ENCODE data around the gene OPRD1. TPM values are rescaled to one million over a fixed set of nuclear protein-coding genes. Genes with fewer than 3 reads are reported as not detected.
"Not testable (repeated sequence)": the region's sequence is repeated elsewhere in the genome, so short reads cannot be mapped to it uniquely, and the experiment has no call there.

Gene OPRD1
- total and polyA plus RNA-seq, 2 donors (not counting 1 experiment from before 2014, with no cell fraction given) = not detected

GRCh38 chr1:28845786-28846543 is 34.0 kb downstream of the OPRD1 start:
- CTCF ChIA-PET = interaction anchor here (0.6 to 0.9 kb wide), 2 partner anchors 60 to 186 kb away, joined by 4 to 5 read pairs; no protein-coding TSS in a partner anchor
- no peak for TF ChIP-seq CTCF (IDR thresholded peaks at IDR 0.05)
- no peak for TF ChIP-seq EZH2 (IDR thresholded peaks at IDR 0.05; ENCODE audit: borderline replicate concordance, insufficient read depth, low read depth, low read length, poor library complexity, severe bottlenecking)
- Mint-ChIP-seq H3K4me1 (peaks cover 8% of the 10 kb centered on the region), H3K27me3 (peaks cover 19% of the 10 kb centered on the region), H3K27ac (no peak overlapping the region), H3K4me3 (no peak overlapping the region), H3K9me3 (ENCODE audit: insufficient read depth) (no peaks in the 10 kb centered on the region)
- no peaks in the 10 kb centered on the region for H4K20me1 ChIP-seq (ENCODE audit: control insufficient read depth, insufficient read depth, low read length, poor library complexity, severe bottlenecking)
- no peaks in the 10 kb centered on the region for H3K27me3 ChIP-seq (replicated peaks in 1 of 4; ENCODE audit: control extremely low read depth in 1 of 4, control insufficient read depth in 3 of 4, insufficient read depth in 4 of 4, low read length in 3 of 4)
- intact Hi-C loops (cut with micrococcal nuclease) = no loop called here
- no peak overlapping the region for H3K4me3 ChIP-seq (ENCODE audit: control extremely low read depth in 1 of 5, extremely low read depth in 1 of 5, insufficient read depth in 1 of 5, low read depth in 2 of 5, low read length in 4 of 5)
- DNase-seq = no peak
- H3K79me2 ChIP-seq (ENCODE audit: control insufficient read depth, insufficient read depth, low read length) = no peaks in the 10 kb centered on the region
- peaks cover 0 to 6% of the 10 kb centered on the region in 2 donors for H3K4me1 ChIP-seq (ENCODE audit: control insufficient read depth in 2 of 2, insufficient read depth in 2 of 2, low read length in 2 of 2)
- no peak overlapping the region for H3K27ac ChIP-seq (ENCODE audit: low read length in 2 of 2)
- H3K36me3 ChIP-seq (replicated peaks in 1 of 2; ENCODE audit: control extremely low read depth in 1 of 2, control insufficient read depth in 1 of 2, extremely low read depth in 1 of 2, insufficient read depth in 2 of 2, low read length in 1 of 2) = no peaks in the 10 kb centered on the region
- H3K4me2 ChIP-seq (replicated peaks; ENCODE audit: low read depth, low read length, poor library complexity, severe bottlenecking) = no peak overlapping the region
- no peaks in the 10 kb centered on the region for H3K9me3 ChIP-seq (ENCODE audit: control extremely low read depth in 1 of 3, control insufficient read depth in 2 of 3, insufficient read depth in 1 of 3, low read length in 2 of 3)
- WGBS (ENCODE audit: insufficient coverage) = 60% methylated on average over 6 of the region's 8 CpGs
- peak overlapping the region; percentile 55 for H2AFZ ChIP-seq (ENCODE audit: insufficient read depth, low read depth, low read length, poor library complexity, severe bottlenecking)
- H3K9ac ChIP-seq (ENCODE audit: low read length) = no peak overlapping the region
- POLR2A ChIA-PET = interaction anchor here (0.7 kb wide), 1 partner anchor 141 kb away, joined by 4 read pairs; no protein-coding TSS in a partner anchor
- ATAC-seq (ENCODE audit: low read depth) = no peak

GRCh38 chr1:28847207-28847606 is 35.2 kb downstream of the OPRD1 start:
- peaks cover 24% of the 10 kb centered on the region for H3K27me3 Mint-ChIP-seq
- H3K36me3 ChIP-seq (replicated peaks in 1 of 2; ENCODE audit: control extremely low read depth in 1 of 2, control insufficient read depth in 1 of 2, extremely low read depth in 1 of 2, insufficient read depth in 2 of 2, low read length in 1 of 2); H3K4me3 ChIP-seq (ENCODE audit: control extremely low read depth in 1 of 5, extremely low read depth in 1 of 5, insufficient read depth in 1 of 5, low read depth in 2 of 5, low read length in 4 of 5); H3K4me3 Mint-ChIP-seq; CTCF ChIA-PET; H3K79me2 ChIP-seq (ENCODE audit: control insufficient read depth, insufficient read depth, low read length); H3K27ac Mint-ChIP-seq; H3K4me1 ChIP-seq (ENCODE audit: control insufficient read depth in 2 of 2, insufficient read depth in 2 of 2, low read length in 2 of 2); DNase-seq; POLR2A ChIA-PET; ATAC-seq (ENCODE audit: low read depth); H3K4me1 Mint-ChIP-seq; H3K9me3 Mint-ChIP-seq (ENCODE audit: insufficient read depth); H3K9ac ChIP-seq (ENCODE audit: low read length); intact Hi-C loops (cut with micrococcal nuclease); H2AFZ ChIP-seq (ENCODE audit: insufficient read depth, low read depth, low read length, poor library complexity, severe bottlenecking); H3K9me3 ChIP-seq (ENCODE audit: control extremely low read depth in 1 of 3, control insufficient read depth in 2 of 3, insufficient read depth in 1 of 3, low read length in 2 of 3); H3K27me3 ChIP-seq (replicated peaks in 1 of 4; ENCODE audit: control extremely low read depth in 1 of 4, control insufficient read depth in 3 of 4, insufficient read depth in 4 of 4, low read length in 3 of 4); H3K4me2 ChIP-seq (replicated peaks; ENCODE audit: low read depth, low read length, poor library complexity, severe bottlenecking); H3K27ac ChIP-seq (ENCODE audit: low read length in 2 of 2); H4K20me1 ChIP-seq (ENCODE audit: control insufficient read depth, insufficient read depth, low read length, poor library complexity, severe bottlenecking): not testable (repeated sequence)
- WGBS (ENCODE audit: insufficient coverage) = 93% methylated on average over 6 of the region's 6 CpGs

Measured in B cell (primary cell).